ENCODE measurements around the gene CCL21. TPM values are rescaled to one million over a fixed set of nuclear protein-coding genes. Genes with fewer than 3 reads are reported as not detected.
A peak's percentile ranks its signal among the peaks of the same experiment; 100 is the strongest.

The CCL21 gene
- total and polyA plus RNA-seq, 8 donors: 39.1 to 212 (median 150) TPM

- TF ChIP-seq, protein P1, sequence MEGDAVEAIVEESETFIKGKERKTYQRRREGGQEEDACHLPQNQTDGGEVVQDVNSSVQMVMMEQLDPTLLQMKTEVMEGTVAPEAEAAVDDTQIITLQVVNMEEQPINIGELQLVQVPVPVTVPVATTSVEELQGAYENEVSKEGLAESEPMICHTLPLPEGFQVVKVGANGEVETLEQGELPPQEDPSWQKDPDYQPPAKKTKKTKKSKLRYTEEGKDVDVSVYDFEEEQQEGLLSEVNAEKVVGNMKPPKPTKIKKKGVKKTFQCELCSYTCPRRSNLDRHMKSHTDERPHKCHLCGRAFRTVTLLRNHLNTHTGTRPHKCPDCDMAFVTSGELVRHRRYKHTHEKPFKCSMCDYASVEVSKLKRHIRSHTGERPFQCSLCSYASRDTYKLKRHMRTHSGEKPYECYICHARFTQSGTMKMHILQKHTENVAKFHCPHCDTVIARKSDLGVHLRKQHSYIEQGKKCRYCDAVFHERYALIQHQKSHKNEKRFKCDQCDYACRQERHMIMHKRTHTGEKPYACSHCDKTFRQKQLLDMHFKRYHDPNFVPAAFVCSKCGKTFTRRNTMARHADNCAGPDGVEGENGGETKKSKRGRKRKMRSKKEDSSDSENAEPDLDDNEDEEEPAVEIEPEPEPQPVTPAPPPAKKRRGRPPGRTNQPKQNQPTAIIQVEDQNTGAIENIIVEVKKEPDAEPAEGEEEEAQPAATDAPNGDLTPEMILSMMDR (IDR thresholded peaks at IDR 0.05): no peak
- no peaks in the 10 kb centered on the region for H3K27me3 ChIP-seq
- no peak for DNase-seq
- no peak overlapping the region for H3K4me3 ChIP-seq
- peaks cover 0 to 4% of the 10 kb centered on the region in 2 donors for H3K36me3 ChIP-seq
- no peak overlapping the region for H3K27ac ChIP-seq
- intact Hi-C loops (cut with DNase I): no loop called here
- H3K9me3 ChIP-seq: no peaks in the 10 kb centered on the region
- no peak for ATAC-seq
- peaks cover 0 to 8% of the 10 kb centered on the region in 2 donors for H3K4me1 ChIP-seq
Observed at GRCh38 chr9:34685591-34685990, 24.3 kb downstream of the CCL21 start.

- intact Hi-C loops (cut with DNase I): no loop called here
- no peak for ATAC-seq
- DNase-seq: no peak
- peaks cover 0 to 4% of the 10 kb centered on the region in 2 donors for H3K36me3 ChIP-seq
- TF ChIP-seq, protein P1 (IDR thresholded peaks at IDR 0.05): no peak
- no peak overlapping the region for H3K27ac ChIP-seq
- no peaks in the 10 kb centered on the region for H3K27me3 ChIP-seq
- H3K4me3 ChIP-seq: no peak overlapping the region
- peaks cover 0 to 8% of the 10 kb centered on the region in 2 donors for H3K4me1 ChIP-seq
- H3K9me3 ChIP-seq: no peaks in the 10 kb centered on the region
Observed at GRCh38 chr9:34684816-34685215, 25.1 kb downstream of the CCL21 start.

- Histone ChIP-seq H3K27ac (no peak overlapping the region), H3K36me3 (peaks cover 0 to 4% of the 10 kb centered on the region in 2 donors), H3K4me1 (peaks cover 0 to 8% of the 10 kb centered on the region in 2 donors), H3K4me3 (no peak overlapping the region), H3K9me3 (no peaks in the 10 kb centered on the region), H3K27me3 (no peaks in the 10 kb centered on the region)
- TF ChIP-seq, protein P1 (IDR thresholded peaks at IDR 0.05): no peak
- intact Hi-C loops (cut with DNase I): no loop called here
- DNase-seq (no peak), ATAC-seq (no peak)
Observed at GRCh38 chr9:34684145-34684544, 25.8 kb downstream of the CCL21 start.

GRCh38 chr9:34675869-34676268 is 34.1 kb downstream of the CCL21 start:
- DNase-seq: no peak
- Histone ChIP-seq H3K27me3 (no peaks in the 10 kb centered on the region), H3K27ac (no peak overlapping the region), H3K36me3 (no peaks in the 10 kb centered on the region), H3K9me3 (no peaks in the 10 kb centered on the region), H3K4me1 (no peaks in the 10 kb centered on the region), H3K4me3 (no peak overlapping the region)
- ATAC-seq: peak; percentile 36
- intact Hi-C loops (cut with DNase I): no loop called here
- TF ChIP-seq, protein P1 (IDR thresholded peaks at IDR 0.05): no peak

- no peaks in the 10 kb centered on the region for H3K36me3 ChIP-seq
- no peaks in the 10 kb centered on the region for H3K4me1 ChIP-seq
- ATAC-seq (peak; percentile 86), DNase-seq (peak in 2 of 4 donors; percentile 61 to 62)
- intact Hi-C loops (cut with DNase I): no loop called here
- H3K27ac ChIP-seq: no peak overlapping the region
- TF ChIP-seq, protein P1 (IDR thresholded peaks at IDR 0.05): peak; percentile 27 to 44
- no peaks in the 10 kb centered on the region for H3K9me3 ChIP-seq
- H3K27me3 ChIP-seq: no peaks in the 10 kb centered on the region
- H3K4me3 ChIP-seq: no peak overlapping the region
Observed at GRCh38 chr9:34675048-34675714, 34.8 kb downstream of the CCL21 start.
